ENCODE measurements around the gene PPP4R3A.
"Not testable (repeated sequence)": the region's sequence is repeated elsewhere in the genome, so short reads cannot be mapped to it uniquely, and the experiment has no call there.

PPP4R3A gene

GRCh38 chr14:91438845-91439244, 71.3 kb downstream of the PPP4R3A start:
- no peak for DNase-seq (ENCODE audit: low read depth, low spot score)

- not testable (repeated sequence) for DNase-seq (ENCODE audit: low read depth, low spot score)
Observed at GRCh38 chr14:91436266-91436665, 73.8 kb downstream of the PPP4R3A start.

GRCh38 chr14:91429385-91429784, 80.7 kb downstream of the PPP4R3A start:
- no peak for DNase-seq (ENCODE audit: low read depth, low spot score)

- DNase-seq (ENCODE audit: low read depth, low spot score), result not testable (repeated sequence)
Observed at GRCh38 chr14:91428931-91429330, 81.2 kb downstream of the PPP4R3A start.

- DNase-seq (ENCODE audit: low read depth, low spot score), result not testable (repeated sequence)
Observed at GRCh38 chr14:91425531-91425944, 84.6 kb downstream of the PPP4R3A start.

GRCh38 chr14:91424813-91425530, 85.1 kb downstream of the PPP4R3A start:
- no peak for DNase-seq (ENCODE audit: low read depth, low spot score)

GRCh38 chr14:91420686-91421085, 89.4 kb downstream of the PPP4R3A start:
- no peak for DNase-seq (ENCODE audit: low read depth, low spot score)

- DNase-seq (ENCODE audit: low read depth, low spot score), result no peak
Observed at GRCh38 chr14:91419451-91419850, 90.7 kb downstream of the PPP4R3A start.

- DNase-seq (ENCODE audit: low read depth, low spot score), result no peak
Observed at GRCh38 chr14:91419044-91419397, 91.1 kb downstream of the PPP4R3A start.

GRCh38 chr14:91418387-91419043, 91.6 kb downstream of the PPP4R3A start:
- DNase-seq (ENCODE audit: low read depth, low spot score), result peak; percentile 80

- DNase-seq (ENCODE audit: low read depth, low spot score), result no peak
Observed at GRCh38 chr14:91417983-91418386, 92.1 kb downstream of the PPP4R3A start.

GRCh38 chr14:91417120-91417982, 92.8 kb downstream of the PPP4R3A start, which contains the start of gene CCDC88C:
TSS of gene CCDC88C (minus strand) at chr14:91417820. CDS start at chr14:91417690, 130 bp downstream.
- peak; percentile 76 for DNase-seq (ENCODE audit: low read depth, low spot score)

GRCh38 chr14:91416744-91417119, 93.4 kb downstream of the PPP4R3A start:
- no peak for DNase-seq (ENCODE audit: low read depth, low spot score)

GRCh38 chr14:91415794-91416743, 94.0 kb downstream of the PPP4R3A start:
- peak; percentile 39 for DNase-seq (ENCODE audit: low read depth, low spot score)

- DNase-seq (ENCODE audit: low read depth, low spot score), result no peak
Observed at GRCh38 chr14:91414475-91414833, 95.7 kb downstream of the PPP4R3A start.

GRCh38 chr14:91413547-91414474, 96.3 kb downstream of the PPP4R3A start:
- DNase-seq (ENCODE audit: low read depth, low spot score), result no peak

GRCh38 chr14:91412939-91413338, 97.2 kb downstream of the PPP4R3A start:
- no peak for DNase-seq (ENCODE audit: low read depth, low spot score)

- DNase-seq (ENCODE audit: low read depth, low spot score), result no peak
Observed at GRCh38 chr14:91410771-91411536, 99.2 kb downstream of the PPP4R3A start.

Data from astrocyte of the hippocampus (primary cell).